MG63 (cell line): Measurements from ENCODE around the gene PRUNE2. TPM values are rescaled to one million over a fixed set of nuclear protein-coding genes. Genes with fewer than 3 reads are reported as not detected.

Experiments used
- DNase-seq: peaks from one replicate; pipeline ENCODE4 v3.0.0-alpha.2; 2020
- H3K27me3 ChIP-seq: fragments of 250-450 bp; sonication (Bioruptor Pico); 2 replicates; pipeline ENCODE4 v1.5.1; 2020; ENCODE audit warnings: mild to moderate bottlenecking, moderate library complexity
- H3K36me3 ChIP-seq: fragments of 250-450 bp; sonication (Bioruptor Pico); 2 replicates; pipeline ENCODE4 v1.5.1; 2020; ENCODE audit warnings: mild to moderate bottlenecking, moderate library complexity
- H3K4me3 ChIP-seq: fragments of 250-450 bp; sonication (Bioruptor Pico); 2 replicates; pipeline ENCODE4 v1.5.1; 2020; ENCODE audit warnings: mild to moderate bottlenecking, moderate library complexity
- H3K9me3 ChIP-seq: fragments of 250-450 bp; sonication (Bioruptor Pico); 2 replicates; pipeline ENCODE4 v1.5.1; 2020; ENCODE audit warnings: mild to moderate bottlenecking, moderate library complexity
- total RNA-seq: library from RNA; depleted of rRNA; stranded (reverse); fragments of >200 nt; shearing (Covaris generic); gene quantifications from 2 replicates; pipeline ENCODE4 v1.2.3, GENCODE V29; 2014; ENCODE audit warnings: low replicate concordance

PRUNE2 gene
- total RNA-seq, 1 experiment from 2014 or later = 2.7 TPM

DNA sequence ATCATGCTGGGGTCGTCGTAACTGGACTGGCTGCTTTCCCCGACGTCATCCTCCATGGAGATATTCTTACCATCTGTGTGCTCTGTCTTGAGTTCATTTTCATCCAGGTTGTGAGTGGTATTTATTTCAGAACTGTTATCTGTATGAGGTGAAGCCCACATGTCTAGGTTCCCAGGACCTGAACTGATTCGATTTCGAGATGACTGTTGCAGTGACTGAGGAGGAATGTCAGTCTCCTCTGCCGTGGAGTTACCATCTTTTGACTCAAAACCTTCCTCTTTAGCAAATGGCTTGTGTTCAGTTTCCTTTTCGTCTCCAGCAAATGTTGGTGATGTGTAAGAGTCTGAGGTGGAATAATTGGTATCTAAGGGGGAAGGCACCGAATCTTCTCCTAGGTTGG, 196.9 kb downstream of the PRUNE2 start:
- no peak for DNase-seq
- Histone ChIP-seq H3K36me3 (no peaks in the 10 kb centered on the region; the same call in 1 of the 2 replicates), H3K9me3 (no peaks in the 10 kb centered on the region), H3K27me3 (no peaks in the 10 kb centered on the region), H3K4me3 (no peak overlapping the region)

DNA sequence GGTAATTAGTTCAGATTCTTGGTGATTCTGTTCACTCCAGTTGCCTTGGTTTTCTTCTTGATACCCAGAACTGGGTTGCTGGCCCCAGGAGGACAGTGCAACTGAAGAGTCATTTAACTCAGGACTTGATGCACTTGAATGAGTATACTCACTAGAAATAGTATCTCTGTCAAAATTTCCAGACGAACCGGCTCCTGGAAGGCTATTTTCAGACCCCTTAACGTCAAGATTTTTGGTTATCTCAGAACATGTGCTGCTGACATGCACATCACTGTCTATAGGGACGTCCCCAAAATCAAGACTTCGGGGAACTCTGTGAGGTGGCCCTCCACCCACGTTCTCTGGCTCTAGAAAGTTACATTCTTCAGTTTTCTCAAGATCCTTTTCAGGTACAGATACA, 198.4 kb downstream of the PRUNE2 start:
- no peaks in the 10 kb centered on the region for H3K27me3 ChIP-seq
- H3K36me3 ChIP-seq = no peaks in the 10 kb centered on the region; the same call in 1 of the 2 replicates
- no peaks in the 10 kb centered on the region for H3K9me3 ChIP-seq
- DNase-seq = no peak
- no peak overlapping the region for H3K4me3 ChIP-seq

DNA sequence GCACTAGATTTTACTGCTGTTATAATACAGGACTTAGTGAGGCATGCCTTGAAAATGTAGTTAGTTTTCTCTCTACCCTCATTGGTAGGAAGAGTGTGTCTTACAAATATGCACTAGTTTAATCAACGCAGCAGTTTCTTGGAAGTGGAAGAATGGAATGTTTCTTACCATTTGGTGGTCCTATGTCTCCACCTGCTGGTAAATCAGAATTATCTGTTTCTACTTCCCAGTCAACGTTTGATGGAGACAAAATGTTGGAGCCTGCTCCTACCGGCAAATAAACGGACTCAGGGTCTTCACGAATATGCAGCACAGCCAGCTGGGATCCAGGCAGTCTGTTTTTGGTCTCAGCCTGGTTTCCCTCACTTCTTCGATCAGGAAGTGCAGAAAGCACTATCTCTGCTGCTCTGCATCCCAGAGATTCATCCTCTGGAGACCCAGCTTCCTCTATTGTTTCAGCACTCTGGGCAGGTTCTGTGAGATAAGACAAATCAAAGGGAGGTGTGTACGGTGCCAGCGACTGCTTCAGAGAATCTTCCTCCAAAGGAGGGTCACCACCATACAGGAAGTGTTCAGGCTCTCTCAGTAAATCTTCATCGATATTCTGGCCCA, 201.2 kb downstream of the PRUNE2 start:
- Histone ChIP-seq H3K4me3 (no peak overlapping the region), H3K36me3 (no peaks in the 10 kb centered on the region; the same call in 1 of the 2 replicates), H3K27me3 (no peaks in the 10 kb centered on the region), H3K9me3 (no peaks in the 10 kb centered on the region)
- DNase-seq = no peak

DNA sequence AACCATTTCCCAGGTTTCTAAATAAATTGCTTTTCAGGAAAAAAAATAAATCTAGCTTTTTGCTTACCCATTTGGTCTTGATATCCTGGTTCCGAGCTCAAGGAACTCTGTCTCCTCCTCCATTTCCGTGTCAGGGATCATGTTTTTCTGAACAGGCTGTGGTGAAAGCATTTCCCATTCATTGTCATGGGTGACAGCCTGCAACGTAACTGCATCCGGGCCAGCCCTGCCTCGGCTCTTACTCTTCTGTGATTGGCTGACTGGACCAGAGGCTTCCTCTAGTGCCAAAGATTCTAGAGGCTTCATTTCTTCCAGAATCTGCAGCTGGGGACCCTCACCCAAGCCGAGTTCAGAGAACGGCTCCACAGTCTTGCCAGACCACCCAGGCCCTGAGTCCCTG, 202.6 kb downstream of the PRUNE2 start:
- H3K36me3 ChIP-seq = no peaks in the 10 kb centered on the region; the same call in 1 of the 2 replicates
- no peak for DNase-seq
- H3K4me3 ChIP-seq = no peak overlapping the region
- no peaks in the 10 kb centered on the region for H3K9me3 ChIP-seq
- H3K27me3 ChIP-seq = no peaks in the 10 kb centered on the region

DNA sequence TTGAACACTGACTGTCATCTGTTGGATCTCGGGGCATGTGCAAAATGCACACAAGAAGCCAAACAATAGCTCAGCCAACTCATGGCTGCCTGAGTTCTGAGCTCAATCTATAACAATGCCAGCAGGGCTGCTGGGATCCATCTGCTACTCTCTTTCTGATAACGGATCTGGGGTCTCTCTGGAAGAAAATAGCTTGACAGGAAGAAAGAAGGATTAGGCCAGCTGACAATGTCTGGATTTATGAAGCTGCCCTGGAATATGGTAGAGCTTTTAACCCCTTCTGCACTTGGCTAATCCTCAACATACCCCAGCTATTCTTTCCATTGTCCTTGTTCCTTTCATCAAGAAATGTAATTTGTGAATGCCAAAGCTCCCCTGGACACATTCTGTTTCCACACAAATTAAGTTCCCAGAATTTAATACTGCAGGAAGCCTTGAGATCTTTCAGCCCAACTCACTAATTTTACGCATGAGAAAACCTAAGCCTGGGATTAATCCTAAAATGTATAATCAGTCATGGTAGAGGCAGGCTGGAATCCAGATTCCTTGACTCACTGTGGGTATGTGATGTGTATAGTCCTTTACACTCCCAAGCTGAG, 204.4 kb downstream of the PRUNE2 start:
- H3K4me3 ChIP-seq = no peak overlapping the region
- H3K36me3 ChIP-seq = no peaks in the 10 kb centered on the region; the same call in 1 of the 2 replicates
- H3K27me3 ChIP-seq = no peaks in the 10 kb centered on the region
- peak; percentile 64 for DNase-seq
- H3K9me3 ChIP-seq = no peaks in the 10 kb centered on the region

DNA sequence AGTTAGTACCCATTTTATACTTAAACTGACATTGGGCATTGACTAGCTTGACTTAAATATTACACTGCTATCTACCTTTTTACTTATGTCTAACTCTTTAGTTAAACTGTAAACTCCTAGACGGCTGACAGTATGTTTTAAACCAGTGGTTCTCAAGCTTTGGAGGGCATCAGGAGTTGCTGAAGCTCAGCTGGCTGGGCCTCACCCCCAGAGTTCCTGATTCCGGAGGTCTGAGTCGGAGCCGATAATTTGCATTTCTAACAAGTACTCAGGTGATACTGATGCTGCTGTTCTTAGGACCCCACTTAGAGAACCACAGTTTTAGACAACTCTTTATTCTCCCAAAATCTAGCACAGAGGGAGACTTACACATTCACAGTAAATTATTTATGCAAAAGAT, 205.0 kb downstream of the PRUNE2 start:
- H3K4me3 ChIP-seq = no peak overlapping the region
- DNase-seq = no peak
- no peaks in the 10 kb centered on the region; the same call in 1 of the 2 replicates for H3K36me3 ChIP-seq
- H3K9me3 ChIP-seq = no peaks in the 10 kb centered on the region
- no peaks in the 10 kb centered on the region for H3K27me3 ChIP-seq

DNA sequence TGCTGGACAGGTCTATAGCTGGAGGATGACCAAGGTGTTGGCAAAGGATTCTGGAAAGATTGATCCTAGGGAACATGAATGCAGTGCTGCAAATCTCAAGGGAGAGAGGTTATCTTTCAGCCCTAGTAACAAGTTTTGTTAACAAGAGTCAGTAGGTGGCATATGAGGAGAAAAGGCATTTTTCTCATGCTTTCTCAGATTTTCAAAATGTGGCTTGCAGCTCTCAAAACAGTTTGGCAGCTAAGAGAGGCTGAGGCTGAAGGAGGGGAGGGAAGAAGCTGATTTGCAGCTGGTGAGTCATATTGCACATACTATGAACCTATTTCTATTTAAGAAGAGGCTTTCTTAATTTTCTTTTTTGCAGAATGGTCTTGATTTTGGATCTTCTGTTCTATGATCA, 205.9 kb downstream of the PRUNE2 start:
- DNase-seq = peak; percentile 47
- Histone ChIP-seq H3K36me3 (no peaks in the 10 kb centered on the region; the same call in 1 of the 2 replicates), H3K4me3 (no peak overlapping the region), H3K27me3 (no peaks in the 10 kb centered on the region), H3K9me3 (no peaks in the 10 kb centered on the region)

DNA sequence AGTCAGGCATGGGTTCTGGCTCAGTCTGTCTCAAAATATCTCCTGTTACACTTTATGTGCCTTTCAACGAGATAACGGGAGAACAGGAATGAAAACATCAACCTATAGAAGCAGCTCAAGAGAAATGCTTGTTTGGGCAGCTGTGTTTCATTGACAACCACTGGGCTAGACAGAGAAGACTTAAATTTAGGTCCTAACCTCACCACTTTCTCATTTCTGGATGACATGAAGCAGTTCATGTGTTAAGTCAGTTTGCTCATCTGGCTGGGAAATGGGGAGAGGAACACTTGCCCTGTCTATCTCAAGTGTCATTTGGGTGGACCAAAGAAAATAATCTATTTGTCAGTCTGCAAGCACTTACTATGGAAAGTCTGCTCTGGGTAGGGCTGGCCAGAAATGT, 208.4 kb downstream of the PRUNE2 start:
- DNase-seq = no peak
- no peak overlapping the region for H3K4me3 ChIP-seq

DNA sequence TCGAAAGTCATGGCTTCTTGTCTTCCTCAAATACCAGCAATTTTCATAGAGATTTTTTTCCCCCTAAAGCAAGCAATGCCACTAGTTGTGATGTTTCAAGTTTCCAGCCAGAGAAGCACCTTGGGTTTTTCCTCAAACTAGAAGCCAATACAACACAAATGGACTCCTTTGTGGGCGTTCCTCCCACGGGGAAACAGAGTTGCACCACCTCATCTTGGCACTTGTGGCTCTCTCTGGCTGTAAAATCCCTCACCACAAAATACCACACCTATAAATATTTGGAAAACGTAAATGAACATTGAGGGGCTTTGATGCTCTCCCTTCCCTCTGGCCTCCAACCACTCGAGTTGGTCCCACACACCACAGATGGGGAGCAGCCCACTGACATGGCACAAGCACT, 208.8 kb downstream of the PRUNE2 start:
- Histone ChIP-seq H3K9me3 (no peaks in the 10 kb centered on the region), H3K4me3 (no peak overlapping the region), H3K36me3 (no peaks in the 10 kb centered on the region), H3K27me3 (no peaks in the 10 kb centered on the region)
- DNase-seq = no peak

More for the DNA sequence above, 208.4 kb downstream of the PRUNE2 start:
- Histone ChIP-seq H3K27me3 (no peaks in the 10 kb centered on the region), H3K36me3 (no peaks in the 10 kb centered on the region), H3K9me3 (no peaks in the 10 kb centered on the region)

DNA sequence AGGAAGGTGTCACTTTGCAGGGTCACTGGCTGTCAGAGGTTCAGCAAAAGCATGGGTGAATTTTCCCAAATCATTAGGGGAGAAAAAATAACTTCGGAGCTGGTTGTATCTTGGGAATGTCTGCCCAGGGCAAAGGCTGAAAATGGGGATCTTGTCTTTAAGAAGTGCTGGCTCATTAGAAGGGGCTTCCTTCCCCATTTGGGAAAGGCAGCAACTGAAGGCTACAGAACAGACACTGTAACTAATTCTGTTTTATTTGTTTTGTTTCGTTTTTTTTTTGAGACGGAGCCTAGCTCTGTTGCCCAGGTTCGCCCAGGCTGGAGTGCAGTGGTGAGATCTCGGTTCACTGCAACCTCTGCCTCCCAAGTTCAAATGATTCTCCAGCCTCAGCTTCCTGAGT, 212.0 kb downstream of the PRUNE2 start:
- Histone ChIP-seq H3K4me3 (no peak overlapping the region), H3K36me3 (no peaks in the 10 kb centered on the region), H3K9me3 (no peaks in the 10 kb centered on the region), H3K27me3 (no peaks in the 10 kb centered on the region)
- DNase-seq = no peak

DNA sequence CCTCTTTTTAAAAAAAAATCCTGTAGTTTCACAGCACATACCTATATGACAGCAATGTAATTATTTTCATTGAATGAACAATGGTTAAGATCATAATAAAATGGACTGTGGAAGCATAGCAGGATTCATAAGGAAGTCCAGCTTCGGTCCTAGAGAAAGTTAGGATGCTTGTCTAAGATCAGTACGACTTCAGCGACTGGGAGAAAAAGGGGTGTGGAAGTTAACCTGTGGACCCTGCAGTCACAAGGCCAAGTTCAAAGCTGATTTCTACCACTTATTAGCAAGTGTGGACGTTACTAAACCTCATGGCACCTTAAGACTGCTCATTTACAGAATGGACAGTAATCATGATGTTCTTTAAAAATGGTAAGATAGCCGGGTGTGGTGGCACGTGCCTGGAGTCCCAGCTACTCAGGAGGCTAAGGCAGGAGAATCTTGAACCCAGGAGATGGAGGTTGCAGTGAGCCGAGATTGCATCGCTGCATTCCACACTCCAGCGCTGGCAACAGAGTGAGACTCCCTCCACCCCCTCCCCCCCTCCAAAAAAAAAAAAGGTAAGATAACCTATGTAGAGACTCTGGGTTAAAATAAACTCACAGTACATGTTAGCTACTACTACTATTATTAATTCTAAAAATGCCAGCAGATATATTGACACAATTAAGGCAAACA, 213.3 kb downstream of the PRUNE2 start:
- Histone ChIP-seq H3K4me3 (no peak overlapping the region), H3K36me3 (no peaks in the 10 kb centered on the region), H3K27me3 (no peaks in the 10 kb centered on the region), H3K9me3 (no peaks in the 10 kb centered on the region)
- DNase-seq = no peak

DNA sequence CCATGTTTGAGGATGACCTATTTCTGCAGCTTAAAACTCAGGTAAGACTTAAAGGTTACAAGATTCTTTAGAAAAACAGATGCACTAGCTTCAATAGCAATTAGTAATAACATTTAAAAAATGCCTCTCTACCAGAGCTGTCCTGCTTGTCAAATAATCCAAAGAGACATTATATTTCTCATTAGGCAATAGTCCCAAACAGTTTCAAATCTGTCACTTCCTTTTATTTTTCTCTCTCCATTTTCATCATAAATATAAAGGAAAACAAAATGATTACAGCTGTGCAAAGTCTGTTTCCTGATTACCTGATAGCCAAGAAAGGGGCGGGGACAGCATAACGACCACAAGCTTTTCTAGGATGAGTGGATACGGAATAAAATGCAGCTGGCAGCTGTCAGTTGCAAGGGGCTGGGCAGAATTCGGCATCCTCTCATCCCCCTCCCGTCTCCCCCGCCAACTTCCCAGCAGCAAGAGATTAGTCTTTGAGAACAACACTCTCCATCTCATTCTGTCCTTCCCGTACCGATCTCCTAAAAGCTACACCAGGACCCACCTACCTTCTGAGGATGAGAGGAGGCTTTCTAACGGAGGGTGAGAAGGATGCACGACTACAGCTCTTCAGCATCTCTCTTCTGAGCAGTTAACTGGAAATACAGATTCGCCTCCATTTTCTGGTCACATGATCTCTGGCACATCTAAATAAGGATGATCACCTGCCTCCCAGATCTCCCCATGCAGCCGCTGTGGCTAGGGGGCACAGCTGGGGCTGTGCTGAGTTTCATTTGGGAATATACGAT, 214.2 kb downstream of the PRUNE2 start:
- DNase-seq = no peak
- Histone ChIP-seq H3K4me3 (no peak overlapping the region), H3K27me3 (no peaks in the 10 kb centered on the region)

DNA sequence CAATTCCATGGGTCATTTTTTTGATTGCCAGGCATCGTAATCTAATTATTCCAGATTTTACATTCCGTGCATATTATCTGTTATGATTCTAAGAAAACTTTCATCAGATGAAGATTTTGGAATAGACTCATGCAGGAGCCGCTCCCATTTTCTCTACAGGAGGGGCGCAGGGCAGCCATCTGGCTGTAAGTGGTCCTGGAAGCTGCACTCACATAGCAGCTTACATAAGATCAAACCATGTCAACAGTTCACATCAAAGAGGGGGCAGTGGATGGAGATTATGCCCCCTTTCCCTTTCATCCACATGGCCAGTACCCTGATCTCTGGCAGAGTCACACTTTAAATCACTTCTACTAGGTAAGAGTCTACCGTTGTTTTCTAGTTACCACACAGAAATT, 214.9 kb downstream of the PRUNE2 start:
- DNase-seq = no peak

More for the DNA sequence above, 214.2 kb downstream of the PRUNE2 start:
- no peaks in the 10 kb centered on the region for H3K9me3 ChIP-seq
- no peaks in the 10 kb centered on the region for H3K36me3 ChIP-seq

DNA sequence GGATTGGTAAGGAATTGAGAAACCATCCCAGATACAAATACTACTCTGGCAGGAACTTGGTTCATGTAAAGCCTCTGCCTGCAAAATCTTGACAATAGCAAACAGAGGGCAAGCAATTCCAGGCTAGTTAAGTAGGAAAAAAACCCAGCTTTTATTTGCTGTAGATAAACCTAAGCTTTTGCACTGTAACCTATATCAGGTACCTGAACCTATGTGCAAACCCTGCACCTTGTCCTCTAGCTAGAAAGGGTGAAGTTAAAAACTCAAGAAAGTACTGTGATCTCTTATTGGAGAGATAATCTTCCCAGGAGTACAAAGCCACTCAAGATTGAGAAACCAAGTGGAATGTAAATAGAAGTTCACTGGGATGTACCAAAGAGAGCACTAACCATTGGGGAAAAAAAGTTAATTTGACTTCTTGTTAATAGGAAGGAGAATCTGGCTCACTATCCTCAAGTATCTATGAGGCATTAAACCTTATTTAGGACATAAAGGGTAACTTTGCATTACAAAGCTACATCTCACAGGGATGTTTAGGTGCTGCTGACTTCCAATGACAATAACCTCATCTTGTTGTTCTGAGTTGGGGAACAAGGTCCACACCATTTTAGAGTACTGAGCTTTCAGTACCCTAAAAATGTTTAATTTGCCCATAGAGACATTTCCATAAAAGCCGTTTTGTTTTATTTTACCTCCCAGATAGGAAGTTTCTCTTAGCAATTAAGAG, 215.5 kb downstream of the PRUNE2 start:
- no peak overlapping the region for H3K4me3 ChIP-seq
- DNase-seq = no peak
- no peaks in the 10 kb centered on the region for H3K9me3 ChIP-seq
- H3K36me3 ChIP-seq = no peaks in the 10 kb centered on the region
- H3K27me3 ChIP-seq = no peaks in the 10 kb centered on the region

More for the DNA sequence above, 214.9 kb downstream of the PRUNE2 start:
- no peaks in the 10 kb centered on the region for H3K27me3 ChIP-seq
- H3K9me3 ChIP-seq = no peaks in the 10 kb centered on the region
- H3K36me3 ChIP-seq = no peaks in the 10 kb centered on the region
- H3K4me3 ChIP-seq = no peak overlapping the region

DNA sequence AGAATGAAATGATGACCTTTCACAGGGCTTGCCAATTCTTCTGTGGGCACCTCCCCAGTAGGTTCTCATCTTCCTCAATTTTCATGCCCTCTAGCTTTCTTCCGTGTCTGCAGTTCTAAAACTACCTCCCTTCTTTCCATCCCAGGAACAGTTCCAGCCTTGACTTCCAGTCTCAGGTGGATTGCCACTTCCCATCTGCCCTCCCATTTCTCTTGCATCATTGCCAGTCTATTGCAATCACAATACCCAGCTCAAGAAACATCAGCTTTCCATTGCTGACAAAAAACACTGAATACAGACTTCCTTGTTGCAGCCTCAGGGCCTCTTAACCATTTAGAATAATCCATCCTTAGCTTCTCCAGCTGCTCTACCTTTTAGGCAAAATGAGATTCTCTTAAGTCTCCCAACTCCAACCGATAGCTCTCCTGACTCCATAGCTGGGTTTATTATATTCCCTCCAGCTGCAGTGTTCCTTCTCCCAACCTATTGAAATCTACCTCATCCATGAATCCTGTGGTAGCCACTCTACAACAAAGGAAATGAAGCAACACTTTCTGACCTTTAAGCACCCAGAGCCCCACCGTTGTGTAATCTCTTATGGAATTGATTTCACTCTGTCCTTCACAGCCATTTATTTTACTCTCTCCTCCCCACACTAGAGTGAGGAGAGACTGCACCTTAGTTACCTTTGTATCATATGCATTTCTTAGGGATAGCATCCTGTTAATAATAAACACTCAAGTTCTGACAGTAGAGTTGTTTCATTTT, 217.3 kb downstream of the PRUNE2 start:
- Histone ChIP-seq H3K4me3 (no peak overlapping the region), H3K36me3 (no peaks in the 10 kb centered on the region), H3K9me3 (no peaks in the 10 kb centered on the region), H3K27me3 (no peaks in the 10 kb centered on the region)
- no peak for DNase-seq

DNA sequence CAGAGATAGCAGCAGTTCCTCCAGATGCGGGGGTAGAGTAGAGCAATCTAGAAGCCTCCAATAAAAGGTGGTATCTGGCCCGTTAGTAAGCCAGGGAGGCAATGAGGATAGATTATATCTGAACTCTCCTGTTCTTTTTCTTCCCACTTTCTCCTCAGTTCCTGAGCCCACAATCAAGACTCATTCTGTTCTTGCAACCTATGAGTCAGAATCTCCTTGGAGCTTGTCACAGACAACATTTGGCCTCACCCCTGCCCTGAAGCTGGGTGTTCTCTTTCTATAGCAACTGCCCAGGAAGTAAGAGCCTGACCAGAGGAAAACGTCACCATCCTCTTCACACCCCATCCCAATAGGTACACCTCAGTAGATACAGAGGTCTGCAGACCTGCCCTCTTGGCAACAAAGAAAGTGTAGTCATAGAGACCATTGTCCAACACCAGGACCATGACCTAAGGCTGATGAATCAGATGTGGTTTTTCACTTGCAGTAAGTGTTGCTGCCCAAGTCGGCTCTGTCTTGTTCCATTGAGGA, 218.0 kb downstream of the PRUNE2 start:
- Histone ChIP-seq H3K36me3 (no peaks in the 10 kb centered on the region), H3K9me3 (no peaks in the 10 kb centered on the region), H3K27me3 (no peaks in the 10 kb centered on the region), H3K4me3 (no peak overlapping the region)
- peak; percentile 76 for DNase-seq
